NCI-H2171 treated with DMSO at 0.1 percent for 48 hours (cell line): ENCODE data around the gene NUPR1.
A peak's percentile ranks its signal among the peaks of the same experiment; 100 is the strongest.
"Not testable (repeated sequence)": the region's sequence is repeated elsewhere in the genome, so short reads cannot be mapped to it uniquely, and the experiment has no call there.

Source experiments
- DNase-seq: peaks from one replicate; lab custom pipeline; 2025; lab: John Stamatoyannopoulos, UW

Gene NUPR1

GRCh38 chr16:28527100-28527785 is 11.5 kb downstream of the NUPR1 start:
- DNase-seq: not testable (repeated sequence)

DNA sequence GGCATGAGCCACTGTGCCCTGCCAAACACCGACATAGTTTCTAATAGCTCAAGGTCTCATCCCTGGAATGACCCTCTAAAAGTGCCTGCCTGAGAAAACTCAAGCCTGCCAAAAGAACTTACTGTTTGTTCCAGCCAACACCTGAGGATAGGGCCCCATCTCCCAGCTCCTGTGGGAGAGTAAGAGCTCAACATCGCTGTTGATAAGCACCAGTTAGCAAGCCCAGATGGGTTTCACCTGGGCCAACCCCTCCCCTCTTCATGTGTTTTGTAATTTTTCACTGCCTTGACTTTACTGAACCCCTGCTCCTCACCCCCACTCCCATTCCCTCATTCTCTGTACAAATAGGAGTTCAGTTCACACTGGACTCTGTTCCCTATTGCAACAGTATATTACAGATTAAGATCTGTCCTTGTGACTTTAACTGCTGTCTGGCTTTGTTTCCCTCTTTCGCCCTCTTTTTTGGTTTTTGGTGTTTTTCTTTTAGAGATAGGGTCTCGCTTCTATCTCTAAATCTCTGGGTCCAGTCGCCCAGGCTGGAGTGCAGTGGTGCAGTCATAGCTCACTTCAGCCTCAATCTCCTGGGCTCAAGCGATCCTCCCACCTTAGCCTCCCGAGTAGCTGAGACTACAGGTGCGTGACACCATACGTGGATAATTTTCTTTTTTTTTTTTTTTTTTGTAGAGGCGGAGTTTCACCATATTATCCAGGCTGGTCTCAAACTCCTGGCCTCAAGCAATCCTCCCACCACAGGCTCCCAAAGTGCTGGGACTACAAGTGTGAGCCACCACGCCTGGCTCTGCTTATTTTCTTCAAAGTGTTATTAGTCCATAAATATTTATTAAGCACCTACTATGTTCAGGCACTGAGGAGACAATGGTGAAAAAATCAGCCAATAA is 12.3 kb downstream of the NUPR1 start:
- no peak for DNase-seq

GRCh38 chr16:28524681-28525171 is 14.0 kb downstream of the NUPR1 start:
- DNase-seq: no peak

- no peak for DNase-seq
These were observed 16.0 kb downstream of the NUPR1 start for GRCh38 chr16:28522792-28523191.

GRCh38 chr16:28521436-28521835 is 17.3 kb downstream of the NUPR1 start:
- no peak for DNase-seq

DNA sequence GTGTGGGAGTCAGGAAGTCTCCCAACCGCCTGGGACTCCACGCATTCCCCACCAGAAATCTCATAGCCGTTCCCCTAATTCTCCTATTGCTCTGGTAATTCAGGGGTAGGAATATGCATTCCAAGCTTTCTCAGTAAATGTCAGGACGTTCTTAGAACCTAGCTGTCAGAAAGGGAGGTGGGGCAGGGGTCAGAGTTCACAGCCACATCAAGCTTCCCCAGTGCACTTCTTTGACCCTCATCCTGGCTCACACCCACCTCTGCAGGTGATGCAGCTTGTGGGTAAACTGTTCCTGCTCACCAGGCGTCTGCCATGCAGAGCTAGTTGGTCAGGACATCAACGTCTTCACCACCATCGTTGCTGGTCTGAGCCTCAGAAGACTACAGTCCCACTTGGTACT is 18.1 kb downstream of the NUPR1 start:
- DNase-seq: no peak

GRCh38 chr16:28514246-28514645 is 24.5 kb downstream of the NUPR1 start:
- DNase-seq: no peak

DNA sequence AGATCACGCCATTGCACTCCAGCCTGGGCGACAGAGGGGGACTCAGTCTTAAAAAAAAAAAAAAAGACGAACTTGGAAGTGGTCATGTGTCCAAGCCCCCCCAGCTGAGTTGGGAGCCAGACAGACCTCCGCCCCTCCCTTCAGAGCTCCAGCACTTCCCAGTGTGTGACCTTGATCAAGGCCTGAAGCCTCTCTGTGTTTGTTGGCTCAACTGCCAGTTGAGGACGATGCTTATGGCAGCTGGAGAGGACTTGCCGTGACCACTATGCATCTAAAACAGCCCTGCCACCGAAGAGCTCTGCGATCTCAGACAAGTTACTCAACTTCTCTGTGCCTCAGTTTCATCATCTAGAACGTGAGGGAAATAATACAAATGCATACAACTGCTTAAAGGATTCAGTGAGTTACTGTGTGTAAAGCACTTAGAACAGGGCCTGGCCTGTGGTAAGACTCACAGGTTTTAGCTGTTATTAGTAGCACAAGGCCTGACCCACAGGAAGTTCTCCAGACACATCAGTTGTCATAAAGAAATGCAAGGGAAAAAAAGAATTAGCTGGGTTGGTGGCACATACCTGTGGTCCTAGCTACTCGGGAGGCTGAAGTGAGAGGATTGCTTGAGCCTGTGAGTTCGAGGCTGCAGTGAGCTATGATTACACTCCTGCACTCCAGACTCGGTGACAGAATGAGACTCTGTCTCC is 25.1 kb downstream of the NUPR1 start:
- no peak for DNase-seq

DNA sequence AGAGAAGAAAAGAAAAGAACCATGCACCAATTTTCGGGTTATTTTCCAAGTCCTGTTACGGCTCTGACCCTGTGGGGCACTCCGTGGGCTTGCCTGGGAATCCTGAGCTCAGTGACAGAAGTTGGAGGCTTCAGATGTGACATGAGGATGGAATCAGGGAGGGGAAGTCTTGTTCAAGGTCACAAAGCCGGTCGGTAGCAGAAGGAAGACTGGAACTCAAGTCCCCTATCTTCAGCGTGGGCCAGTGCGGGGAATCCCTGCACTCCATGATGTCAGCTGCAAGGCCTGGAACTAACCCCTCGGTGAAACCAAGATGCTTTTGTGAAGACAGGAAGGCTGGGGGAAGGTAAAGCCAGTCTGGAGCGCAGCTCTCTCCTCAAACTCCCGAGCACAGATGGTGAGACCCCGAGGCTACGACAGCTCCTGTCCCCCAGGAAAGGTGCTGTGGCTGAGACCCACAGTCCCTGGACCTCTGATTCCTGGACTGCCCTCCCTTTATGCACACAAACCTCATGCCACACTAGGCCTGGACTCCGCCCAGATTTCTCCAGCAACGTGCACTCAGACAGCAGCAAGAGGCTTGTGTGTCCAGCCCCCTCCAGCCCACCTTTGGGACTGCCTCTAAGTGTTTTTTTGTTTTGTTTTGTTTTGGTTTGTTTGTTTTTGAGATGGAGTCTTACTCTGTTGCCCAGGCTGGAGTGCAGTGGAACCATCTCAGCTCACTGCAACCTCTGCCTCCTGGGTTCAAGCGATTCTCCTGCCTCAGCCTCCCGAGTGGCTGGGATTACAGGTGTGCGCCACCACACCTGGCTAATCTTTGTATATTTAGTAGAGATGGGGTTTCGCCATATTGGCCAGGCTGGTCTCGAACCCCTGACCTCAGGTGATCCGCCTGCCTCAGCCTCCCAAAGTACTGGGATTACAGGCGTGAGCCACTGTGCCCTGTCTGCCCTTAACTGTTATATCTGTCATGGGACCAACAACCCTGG is 26.7 kb downstream of the NUPR1 start:
- no peak for DNase-seq

DNA sequence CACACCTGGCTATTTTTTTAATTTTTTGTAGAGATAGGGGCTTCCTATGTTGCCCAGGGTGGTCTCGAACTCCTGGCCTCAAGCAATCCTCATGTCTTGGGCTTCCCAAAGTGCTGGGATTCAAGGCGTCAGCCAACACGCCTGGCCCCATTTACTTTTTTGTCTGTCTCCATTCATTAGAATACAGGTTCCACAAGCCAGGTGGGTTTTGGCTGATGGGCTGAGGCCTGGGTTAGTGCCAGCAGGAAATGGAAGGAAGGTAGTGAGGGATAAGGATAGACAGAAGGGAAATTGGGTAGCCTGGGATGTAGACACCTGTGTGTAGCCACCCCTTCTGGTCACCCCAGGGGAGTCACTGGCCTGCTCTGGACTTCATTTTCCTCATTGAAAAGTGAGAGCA is 27.7 kb downstream of the NUPR1 start:
- DNase-seq: no peak

DNA sequence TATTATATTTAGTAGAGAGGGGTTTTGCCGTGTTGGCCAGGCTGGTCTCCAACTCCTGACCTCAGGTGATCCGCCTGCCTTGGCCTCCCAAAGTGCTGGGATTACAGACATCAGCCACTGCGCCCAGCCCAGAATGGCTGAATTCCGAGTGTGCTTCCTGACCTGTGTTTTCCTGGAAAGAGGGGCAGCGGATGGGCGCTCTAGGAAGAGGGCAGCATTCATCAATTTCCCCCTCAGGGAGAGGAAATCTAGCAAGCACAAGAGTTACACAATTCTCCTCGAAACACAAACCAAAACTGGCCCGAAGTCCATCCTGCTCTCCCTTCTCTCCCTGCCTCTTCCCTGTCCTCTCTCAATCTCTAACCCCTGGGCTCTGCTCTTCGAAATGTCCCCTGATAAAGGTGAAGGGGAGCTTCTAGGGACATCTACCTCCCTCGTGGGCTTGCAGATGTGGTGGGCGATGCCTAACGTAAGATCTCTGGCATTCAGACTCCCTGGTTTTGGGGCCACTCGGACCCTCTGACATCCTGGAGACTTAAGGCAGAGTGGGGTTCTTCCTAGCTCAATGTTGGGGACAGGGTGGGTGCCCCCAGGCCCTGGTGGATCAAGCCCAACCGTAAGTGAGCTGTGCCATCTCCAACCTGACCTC is 33.2 kb downstream of the NUPR1 start:
- DNase-seq: no peak

GRCh38 chr16:28504707-28505404 is 33.9 kb downstream of the NUPR1 start:
- DNase-seq: peak; percentile 14

- peak; percentile 2 for DNase-seq
These were observed 35.1 kb downstream of the NUPR1 start for GRCh38 chr16:28503470-28504259.

GRCh38 chr16:28502290-28502689 is 36.5 kb downstream of the NUPR1 start:
- no peak for DNase-seq

DNA sequence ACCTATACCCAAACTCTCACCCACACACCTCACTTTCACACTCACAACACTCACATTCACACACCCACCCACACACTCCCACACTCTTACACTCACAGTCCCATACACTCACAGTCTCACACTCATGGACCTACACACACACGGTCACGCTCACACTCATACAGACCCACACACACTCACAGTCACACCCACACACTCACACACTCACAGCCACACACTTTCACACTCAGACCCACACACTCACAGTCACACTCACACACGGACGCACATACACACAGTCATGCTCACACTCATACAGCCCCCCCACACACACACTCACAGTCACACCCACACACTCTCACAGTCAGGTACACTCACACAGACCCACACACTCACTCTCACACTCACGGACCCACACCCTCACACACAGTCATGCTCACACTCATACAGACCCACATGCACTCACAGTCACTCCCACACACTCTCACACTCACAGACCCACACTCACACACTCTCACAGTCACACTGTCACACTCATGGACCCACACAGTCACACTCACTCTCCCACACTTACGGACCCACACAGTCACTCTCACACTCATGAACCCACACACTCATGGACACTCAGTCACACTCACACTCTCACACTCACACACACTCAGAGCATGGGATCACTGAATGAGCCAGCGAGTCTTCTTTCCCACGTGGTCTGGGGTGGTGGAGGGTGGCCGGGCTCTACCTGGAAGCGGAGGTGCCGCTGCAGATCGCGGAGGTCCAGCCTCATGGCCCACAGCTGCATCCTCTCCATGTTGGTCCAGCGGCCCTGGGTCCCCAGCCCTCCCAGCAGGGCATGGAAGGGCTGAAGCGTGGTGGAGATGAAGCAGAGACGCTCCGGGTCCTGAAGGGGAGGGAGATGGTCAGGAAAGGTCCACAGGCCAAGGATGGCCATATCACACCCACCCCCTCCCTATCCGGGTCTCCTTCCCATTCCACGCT is 37.2 kb downstream of the NUPR1 start:
- no peak for DNase-seq

- not testable (repeated sequence) for DNase-seq
These were observed 38.1 kb downstream of the NUPR1 start for GRCh38 chr16:28500476-28501180.

DNA sequence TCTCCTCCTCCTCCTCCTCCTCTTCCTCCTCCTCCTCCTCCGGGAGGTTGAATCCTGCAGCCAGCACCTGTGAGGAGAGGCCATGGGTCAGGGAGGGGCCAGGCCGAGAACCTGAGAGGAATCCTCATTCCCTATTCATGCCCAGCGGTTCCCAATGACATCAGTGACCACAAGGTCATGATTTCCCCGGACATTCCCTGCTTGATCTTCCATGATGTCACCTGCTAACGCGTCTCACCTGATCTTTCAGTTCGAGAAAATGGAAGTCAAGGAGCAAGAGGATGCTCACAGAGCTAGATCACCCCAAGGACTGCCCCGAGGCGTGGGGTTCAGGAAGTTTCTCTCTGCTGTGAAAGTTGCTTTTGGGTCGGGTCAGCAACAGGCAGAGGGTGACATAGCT is 38.9 kb downstream of the NUPR1 start:
- DNase-seq: no peak
